ENCODE data around the gene STXBP4.

Gene STXBP4

DNA sequence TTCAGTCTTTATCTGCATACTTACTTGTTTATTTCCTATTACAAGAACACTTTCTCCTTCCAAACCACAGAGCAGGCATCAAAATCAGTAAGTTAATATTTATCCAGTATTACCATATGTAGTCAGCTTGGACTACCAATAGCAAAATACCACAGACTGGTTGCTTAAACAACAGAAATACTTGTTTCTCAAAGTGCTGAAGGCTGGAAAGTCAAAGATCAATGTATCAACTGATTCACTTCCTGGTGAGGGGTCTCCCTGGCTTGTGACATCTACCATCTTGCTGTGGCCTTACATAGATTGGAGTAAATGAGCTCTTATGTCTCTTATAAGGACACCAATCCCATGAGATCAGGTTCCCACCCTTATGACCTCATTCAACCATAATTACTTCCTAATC, 2.6 kb downstream of the STXBP4 start:
- no peak for DNase-seq (ENCODE audit: low read depth in 2 of 2)

DNA sequence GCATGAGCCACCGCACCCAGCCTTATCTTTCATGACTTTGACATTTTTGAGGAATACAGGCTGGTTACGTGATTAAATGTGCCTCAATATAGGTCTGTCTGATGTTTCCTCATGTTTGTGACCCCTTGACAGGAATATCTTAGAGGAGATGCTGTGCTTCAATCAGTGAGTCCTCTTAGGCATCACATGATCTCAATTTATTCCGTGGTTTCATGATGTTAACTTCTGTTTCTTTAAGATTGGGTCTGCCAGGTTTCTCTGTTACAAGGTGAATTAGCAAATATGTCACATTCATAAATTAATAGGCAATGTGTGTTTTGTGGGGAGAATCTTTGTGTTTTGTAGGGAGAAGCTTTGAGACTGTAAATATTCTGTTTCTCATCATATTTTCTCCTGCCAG, 3.3 kb downstream of the STXBP4 start:
- DNase-seq (ENCODE audit: low read depth in 2 of 2) = no peak

DNA sequence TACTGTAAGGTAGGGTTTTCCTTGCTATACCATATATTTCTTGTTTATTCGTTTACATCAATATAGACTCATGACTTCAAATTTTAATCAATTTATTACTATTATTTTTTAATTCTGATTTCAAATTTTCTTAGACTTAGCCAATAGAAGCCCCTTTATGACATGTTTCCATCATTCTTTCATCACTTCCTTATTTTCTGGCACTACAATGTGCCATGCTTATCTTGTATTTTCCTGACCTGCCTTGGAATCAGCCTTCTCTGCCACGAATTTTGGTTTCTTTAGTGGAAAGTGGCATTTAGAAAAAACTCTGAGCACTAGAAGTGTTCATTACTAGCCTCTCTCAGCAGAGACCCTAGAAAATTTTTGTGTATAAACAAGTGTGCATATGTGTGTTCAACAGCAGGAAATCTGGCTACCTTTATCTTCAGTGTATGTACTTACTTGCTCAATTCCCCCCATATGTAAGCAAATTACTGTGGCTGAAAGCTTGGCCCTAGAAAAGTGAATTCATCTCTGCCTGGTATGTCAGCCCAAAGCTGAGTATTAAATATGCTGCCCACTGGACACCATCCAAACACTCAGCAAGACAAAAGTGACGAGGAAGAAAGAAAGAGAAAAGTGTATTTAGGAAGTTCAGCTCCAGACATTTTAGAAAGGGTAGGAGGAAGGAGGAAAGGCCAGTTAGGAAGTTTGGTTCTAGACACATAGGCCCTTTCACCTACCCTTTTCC, 4.0 kb downstream of the STXBP4 start:
- DNase-seq (ENCODE audit: low read depth in 2 of 2) = no peak

DNA sequence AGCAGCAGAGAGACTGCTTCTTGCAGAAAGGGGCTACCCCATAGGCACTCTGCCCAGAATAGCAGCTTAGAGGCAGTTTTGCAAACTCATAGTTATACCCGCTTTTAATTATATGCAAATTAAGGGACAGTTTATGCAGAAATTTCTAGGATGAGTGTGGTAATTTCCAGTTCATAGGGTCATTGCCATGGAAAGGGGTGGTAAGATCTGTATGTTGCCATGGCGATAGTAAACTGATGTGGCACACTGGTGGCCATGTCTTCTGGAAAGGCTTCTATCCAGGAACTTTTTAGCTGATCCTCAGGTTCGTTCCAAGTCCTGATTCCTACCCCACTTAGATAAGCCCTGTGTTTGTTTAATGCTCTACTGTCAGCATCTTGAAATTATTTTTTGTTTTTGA, 6.2 kb downstream of the STXBP4 start:
- no peak for DNase-seq (ENCODE audit: low read depth in 2 of 2)

DNA sequence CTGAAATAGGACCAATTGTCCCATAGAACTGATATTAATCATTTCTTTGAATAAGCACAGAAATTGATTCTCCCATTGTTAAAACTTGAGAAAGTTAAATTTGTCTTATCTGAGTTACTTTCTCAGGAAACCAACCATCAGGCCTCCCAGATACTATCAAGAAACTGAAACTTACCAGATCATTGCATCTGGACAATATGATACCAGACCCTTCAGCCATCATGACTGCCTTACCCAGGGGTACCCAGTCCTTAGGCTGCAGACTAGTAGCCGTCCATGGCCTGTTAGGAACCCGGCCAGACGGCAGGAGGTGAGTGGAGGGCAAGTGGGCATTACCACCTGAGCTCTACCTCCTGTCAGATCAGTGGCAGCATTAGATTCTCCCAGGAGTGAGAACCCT, 7.8 kb downstream of the STXBP4 start:
- no peak for DNase-seq (ENCODE audit: low read depth in 2 of 2)

DNA sequence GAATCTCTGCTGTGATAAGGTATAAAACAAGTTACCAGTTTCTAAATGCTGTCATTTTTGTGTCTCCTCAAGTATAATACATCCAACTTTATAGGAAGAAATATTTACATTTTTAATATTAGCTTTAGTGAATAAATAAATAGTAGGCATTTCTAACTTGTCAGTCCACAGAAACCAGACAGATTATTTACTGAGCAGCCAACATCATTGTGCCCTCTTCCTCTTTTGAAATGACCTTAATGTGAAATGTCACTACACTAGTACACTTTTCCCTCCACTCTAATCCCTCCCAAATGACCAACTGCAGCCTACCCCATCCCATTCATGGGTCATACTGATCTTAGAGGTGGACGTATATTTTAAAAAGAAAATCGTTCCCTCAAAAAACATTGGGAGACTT, 9.2 kb downstream of the STXBP4 start:
- no peak for DNase-seq (ENCODE audit: low read depth in 2 of 2)

DNA sequence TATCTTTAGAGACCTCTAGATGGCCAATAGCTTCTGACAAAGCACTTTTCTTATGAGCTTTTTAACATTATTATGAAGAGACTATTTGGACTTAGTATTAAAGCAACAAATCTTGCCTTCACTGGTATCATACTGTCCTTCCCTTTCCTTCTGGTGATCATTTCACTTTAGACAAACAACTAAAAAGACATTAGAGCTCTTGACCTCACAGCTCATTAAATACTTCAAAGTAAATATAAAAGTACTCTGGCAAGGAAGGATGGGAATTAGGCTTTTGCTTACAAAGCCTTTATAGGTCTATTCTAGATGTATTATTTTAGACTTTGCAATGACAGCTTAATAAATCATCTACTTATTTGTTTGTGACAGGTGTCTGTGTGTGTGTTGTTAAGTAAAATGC, 11.1 kb downstream of the STXBP4 start:
- no peak for DNase-seq (ENCODE audit: low read depth in 2 of 2)

DNA sequence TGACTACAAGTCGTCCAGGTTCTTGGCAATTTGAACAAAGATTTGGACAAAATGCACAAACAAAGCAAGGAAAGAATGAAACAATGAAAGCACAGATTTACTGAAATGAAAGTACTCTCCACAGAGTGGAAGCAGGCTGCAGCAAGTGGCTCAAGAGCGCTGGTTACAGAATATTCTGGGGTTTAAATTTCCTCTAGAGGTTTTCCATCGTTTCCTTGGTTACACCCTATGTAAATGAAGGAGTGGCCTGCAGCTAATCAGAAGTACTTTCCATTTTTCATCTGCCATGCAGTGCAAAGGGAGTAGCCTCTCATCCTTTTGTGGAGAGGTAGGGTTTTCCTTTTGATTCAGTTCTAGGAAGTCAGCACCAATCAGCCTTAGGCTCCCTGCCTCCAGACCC, 11.8 kb downstream of the STXBP4 start:
- DNase-seq (ENCODE audit: low read depth in 2 of 2) = no peak

DNA sequence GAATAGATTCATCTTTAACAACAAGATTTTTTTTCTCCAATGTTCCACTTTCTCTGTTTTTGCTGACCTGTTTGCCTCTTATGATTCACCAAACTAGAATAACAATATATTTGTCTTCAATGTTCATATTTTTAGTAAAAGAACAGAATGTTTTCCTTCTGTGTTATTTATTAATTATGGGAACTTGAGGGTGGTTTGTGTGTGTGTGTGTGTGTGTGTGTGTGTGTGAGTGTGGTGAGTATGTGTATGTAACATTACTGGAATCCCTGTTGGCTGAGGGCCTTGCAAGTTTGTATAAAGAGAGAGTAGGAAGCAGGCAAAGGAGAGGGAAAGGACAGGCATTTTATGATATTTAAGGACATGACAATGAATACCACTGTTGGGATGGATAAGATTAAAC, 13.8 kb downstream of the STXBP4 start:
- no peak for DNase-seq (ENCODE audit: low read depth in 2 of 2)

DNA sequence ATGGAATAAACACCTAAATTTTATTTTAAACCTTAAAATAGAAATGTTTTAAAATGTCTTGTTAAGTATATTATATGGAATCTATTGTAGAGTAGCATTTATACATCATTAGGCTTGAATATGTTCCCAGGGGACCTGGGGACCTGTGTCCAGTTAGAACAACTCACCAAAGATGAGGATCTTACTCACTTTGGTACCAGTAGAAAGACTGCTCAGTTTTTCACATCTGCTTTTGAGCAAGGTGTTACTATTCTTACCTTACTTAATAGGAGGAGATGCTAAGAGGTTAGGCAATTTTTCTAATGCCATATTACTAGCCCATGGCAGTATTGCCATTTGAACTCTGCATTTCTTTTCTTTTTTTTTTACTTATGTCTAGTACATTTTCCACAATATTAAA, 14.7 kb downstream of the STXBP4 start:
- no peak for DNase-seq (ENCODE audit: low read depth in 2 of 2)

DNA sequence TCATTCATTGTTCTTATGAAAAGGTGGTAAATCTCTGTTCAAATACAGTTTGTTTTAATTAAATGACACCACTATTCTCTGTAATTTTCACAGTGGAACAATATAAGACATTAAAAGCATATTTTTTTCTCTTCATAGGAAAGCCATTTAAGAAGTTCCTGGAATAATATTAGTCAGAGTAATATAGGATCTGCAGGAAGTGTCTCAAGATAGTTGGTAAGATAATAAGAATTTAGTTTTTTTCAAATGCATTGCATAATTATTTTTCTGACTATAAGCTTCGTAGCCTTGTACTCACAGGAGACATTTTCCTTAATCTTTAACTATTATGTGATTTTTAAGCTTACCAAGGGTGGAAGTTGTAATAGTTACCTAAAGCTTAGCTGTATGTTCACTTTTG, 16.9 kb downstream of the STXBP4 start:
- no peak for DNase-seq (ENCODE audit: low read depth in 2 of 2)

DNA sequence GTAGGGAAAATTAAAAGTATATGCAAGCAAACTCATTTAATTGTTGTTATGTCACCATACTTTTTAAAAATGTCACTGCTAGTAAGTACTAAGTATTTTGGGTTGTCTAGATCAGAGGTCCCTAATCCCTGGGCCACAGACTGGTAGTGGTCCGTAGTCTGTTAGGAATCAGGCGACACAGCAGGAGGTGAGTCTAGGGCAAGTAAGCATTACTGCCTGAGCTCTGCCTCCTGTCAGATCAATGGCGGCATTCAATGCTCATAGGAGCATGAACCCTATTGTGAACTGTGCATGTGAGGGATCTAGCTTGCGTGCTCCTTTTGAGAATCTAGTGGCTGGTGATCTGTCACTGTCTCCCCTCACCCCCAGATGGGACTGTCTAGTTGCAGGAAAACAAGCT, 21.6 kb downstream of the STXBP4 start:
- no peak for DNase-seq (ENCODE audit: low read depth in 2 of 2)

DNA sequence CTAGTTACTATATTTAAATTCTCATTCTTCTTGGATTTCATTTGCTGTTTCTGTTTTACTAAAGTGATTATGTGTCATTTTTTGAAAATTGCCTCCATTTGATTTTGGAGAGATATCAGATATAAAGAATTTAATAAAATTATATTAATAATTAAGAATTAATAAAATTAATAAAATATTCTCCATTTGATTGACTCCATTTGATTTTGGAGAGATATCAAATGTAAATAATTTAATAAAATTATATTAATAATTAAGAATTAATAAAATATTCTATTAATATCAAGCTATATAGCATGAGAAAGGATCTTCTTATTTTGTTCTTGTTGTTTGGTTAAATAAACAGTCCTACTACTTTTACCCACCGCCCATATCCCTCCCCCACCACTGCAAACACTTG, 23.0 kb downstream of the STXBP4 start:
- DNase-seq (ENCODE audit: low read depth in 2 of 2) = no peak

DNA sequence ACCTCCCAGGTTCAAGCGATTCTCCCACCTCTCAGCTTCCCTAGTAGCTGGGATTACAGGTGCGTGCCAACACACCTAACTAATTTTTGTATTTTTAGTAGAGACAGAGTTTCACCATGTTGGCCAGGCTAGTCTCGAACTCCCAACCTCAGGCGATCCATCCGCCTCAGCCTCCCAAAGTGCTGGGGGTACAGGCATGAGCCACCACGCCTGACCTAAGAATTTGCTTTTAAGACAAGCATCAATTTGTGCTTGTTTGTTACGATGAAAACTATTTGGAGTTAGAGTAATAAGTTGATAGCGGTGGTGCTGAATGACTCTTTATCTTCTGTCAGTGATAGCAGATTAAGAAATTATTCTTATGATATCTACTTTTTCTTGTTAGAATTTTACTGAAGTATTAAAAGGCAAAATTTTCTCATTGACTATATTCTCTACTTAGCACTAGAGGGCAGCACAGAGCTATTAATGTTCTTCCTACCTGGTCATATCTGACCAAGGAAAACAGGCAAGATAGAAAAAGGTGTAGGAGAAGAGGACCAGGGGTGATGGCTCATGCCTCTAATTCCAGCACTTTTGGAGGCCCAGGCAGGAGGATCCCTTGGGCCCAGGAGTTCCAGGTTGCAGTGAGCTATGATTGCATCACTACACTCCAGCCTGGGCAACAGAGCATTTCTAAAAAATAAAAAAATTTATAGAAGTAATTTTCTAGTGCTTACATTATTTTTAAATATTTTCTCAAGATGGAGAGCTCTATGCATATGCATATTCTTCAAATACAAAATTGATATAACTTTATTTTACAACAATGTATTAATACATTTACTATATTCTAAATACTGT, 24.5 kb downstream of the STXBP4 start:
- DNase-seq (ENCODE audit: low read depth in 2 of 2) = no peak

DNA sequence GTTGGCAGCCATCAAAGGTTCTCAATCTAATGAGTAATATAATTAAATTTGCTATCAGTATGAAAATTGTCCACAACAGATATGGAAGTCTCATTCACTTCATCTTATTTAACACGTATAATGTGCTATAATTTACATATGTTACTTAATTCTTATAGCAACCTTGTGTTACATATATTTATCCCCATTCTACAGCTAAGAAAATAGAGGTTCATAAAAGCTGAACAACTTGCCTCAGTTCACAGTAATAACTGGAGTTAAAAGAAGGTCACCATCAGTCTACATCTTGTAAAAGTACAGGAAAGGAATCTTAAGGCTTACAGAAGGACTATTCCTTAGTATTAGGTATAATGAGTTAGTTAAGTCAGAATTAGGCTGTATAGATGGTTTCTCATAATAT, 27.9 kb downstream of the STXBP4 start:
- no peak for DNase-seq (ENCODE audit: low read depth in 2 of 2)

DNA sequence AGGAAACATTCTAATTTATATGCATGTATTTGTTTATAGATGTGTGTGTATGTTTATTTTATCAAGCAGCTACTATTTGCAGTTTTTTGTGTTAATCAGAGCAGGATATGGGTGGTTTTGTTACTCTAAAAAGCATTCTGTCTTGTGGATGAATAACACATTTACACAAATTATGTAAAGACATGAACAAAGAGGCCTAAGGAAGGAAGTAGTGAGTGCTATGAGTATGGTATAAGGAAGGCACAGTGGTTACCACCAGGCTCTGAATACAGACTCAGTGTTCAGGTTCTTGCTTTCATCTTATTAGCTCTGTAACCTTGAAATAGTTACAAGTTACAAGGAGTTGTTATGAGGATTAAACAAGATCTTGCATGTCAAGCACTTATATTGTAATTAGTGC, 33.9 kb downstream of the STXBP4 start:
- DNase-seq (ENCODE audit: low read depth in 2 of 2) = no peak

DNA sequence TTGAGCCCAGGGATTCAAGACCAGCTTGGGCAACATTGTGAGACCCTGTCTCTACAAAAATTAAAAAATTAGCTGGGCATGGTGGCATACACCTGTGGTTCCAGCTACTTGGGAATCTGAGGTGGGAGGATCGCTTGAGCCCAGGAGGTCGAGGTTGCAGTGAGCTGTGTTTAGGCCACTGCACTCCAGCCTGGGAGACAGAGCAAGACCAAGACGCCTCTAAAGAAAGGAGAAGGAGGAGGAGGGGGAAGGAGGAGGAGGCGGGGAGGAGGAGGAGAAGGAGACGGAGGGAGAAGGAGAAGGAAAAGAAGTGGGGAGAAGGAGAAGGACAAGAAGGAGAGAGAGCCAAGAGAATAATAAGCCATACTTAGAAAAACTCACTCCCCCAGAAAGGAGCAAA, 35.9 kb downstream of the STXBP4 start:
- no peak for DNase-seq (ENCODE audit: low read depth in 2 of 2)

DNA sequence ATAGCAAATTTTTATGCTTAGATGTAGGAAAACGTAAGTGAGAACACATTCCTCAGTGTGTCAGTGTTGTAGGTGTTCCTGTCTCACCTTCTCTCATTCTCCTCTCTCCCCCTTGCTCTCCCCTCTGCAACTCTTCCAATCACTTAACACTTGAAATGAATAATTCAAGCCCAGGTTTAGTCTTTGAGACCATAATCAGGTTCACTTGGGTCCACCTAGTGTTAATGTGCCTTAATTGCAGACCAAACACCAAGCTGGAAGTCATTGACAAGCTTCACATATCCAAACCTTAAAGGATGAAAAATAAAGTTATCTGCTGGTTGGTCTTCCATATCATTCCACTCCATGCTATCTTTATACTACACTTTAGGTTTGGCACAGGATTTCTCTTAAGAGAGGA, 37.0 kb downstream of the STXBP4 start:
- no peak for DNase-seq (ENCODE audit: low read depth in 2 of 2)

DNA sequence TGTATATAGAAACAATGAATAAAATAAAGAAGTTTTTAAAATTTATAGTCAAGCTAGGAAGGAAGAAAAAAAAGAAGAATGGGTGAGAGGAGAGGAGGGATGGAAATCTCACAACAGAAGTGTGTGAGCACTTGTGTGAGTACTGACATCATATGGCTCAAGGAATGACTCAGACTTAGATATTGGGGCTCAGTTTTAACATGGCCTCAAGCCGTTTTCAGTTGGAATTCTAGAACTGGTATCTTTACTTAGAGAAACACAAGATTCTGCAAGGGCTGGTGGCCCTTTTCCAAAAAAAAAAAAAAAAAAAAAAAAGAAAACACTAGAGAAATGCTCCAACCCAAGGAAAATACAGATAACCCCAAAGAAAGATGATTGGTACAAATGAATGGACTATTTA, 55.1 kb downstream of the STXBP4 start:
- DNase-seq (ENCODE audit: low read depth in 2 of 2) = no peak

DNA sequence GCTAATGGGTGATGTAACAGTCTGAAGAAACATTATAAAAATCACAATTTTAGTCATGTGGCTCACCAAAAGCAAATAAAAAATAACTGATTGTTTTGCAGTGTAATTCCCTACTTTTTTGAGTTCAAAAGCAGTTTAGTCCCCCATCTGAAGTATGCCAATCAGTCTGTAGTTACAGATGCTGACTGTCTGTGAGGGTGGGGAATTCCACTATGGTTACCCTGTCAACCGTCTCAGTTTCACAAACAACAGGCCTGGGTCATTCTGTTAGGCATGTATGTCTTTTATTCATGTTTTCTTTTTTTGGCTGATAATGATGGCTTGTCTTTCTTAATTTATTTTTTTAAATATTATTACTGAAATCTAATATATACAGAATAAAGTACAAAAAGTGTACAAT, 69.3 kb downstream of the STXBP4 start:
- DNase-seq (ENCODE audit: low read depth in 2 of 2) = no peak

DNA sequence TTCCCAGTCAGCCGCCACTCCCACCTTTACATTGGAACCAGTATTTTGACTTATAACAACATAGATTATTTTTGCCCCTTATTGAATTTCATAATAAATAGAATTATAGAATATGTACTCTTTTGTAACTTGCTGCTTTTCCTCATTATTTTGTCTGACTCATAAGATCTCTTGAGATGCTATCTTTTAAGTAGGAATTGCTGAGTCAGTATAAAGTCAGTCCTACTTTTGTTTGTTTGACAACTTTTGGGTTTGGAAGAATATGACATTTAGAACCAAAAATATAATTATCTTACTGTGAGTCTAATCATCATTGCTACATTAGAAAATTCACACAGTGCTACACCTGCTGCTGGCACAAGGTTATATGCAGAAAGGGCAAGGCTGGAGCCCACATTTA, 69.7 kb downstream of the STXBP4 start:
- DNase-seq (ENCODE audit: low read depth in 2 of 2) = no peak

DNA sequence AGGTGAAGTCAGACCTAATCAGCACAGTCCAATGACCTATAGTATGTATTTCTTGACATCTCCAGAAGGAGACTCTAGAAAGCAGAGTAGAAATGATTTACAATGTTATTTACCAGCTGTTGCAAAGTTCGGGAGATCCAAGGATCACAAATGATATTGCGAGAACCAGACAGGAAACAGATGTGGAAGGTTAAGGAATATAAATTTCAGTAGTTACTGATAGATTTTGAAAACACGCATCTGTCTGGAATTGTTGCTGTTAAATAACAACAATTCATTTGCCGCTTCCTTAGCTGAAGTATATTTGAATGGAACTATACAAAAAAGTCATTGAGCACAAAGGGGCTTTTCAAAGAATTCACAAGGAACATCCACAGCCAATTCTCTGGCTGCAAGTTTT, 72.0 kb downstream of the STXBP4 start:
- DNase-seq (ENCODE audit: low read depth in 2 of 2) = no peak

DNA sequence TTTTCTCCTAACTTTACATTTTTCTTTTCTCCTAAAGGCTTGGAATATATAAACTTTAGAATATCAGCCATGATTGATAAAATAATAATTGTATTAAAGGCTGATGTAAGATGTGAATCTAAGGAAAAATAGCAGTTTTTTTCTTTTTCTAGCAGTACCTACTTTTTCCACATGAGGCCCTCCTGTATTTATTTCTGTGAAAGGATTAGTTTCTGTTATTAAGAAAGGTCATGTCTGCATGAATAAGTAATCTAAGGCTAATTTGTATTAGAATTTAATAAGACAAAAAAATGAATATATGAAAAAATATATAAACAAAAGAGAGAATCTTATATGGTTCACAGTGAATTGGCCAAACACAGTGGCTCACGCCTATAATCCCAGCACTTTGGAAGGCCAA, 85.3 kb downstream of the STXBP4 start:
- DNase-seq (ENCODE audit: low read depth in 2 of 2) = no peak

DNA sequence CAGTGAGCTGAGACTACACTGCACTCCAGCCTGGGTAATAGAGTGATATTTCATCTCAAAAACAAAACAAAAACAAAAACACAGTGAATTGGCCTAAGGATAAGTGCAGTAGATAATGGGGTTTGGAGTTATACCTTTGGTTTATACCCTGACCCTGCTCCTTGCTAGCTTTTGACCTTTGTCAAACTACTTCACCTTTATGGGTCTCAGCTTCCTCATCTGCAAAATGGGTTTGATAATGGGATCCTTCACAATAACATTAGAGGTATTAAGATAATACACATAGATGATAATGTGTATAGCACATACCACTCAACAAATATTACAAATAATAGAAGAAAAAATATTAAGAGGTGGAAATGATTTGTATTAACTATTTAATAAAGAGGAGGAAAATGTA, 85.9 kb downstream of the STXBP4 start:
- no peak for DNase-seq (ENCODE audit: low read depth in 2 of 2)

All from stimulated activated CD4-positive, alpha-beta T cell treated with anti-CD3 and anti-CD28 coated beads, Interleukin-4, amount 100 ng/mL, for 48 hours (primary cell).